Activated CD4-positive, alpha-beta T cell treated with anti-CD3 and anti-CD28 coated beads, Interleukin-2, amount 50 U/mL, for 4 hours (primary cell): ENCODE measurements around the gene C17orf114.
"Not testable (repeated sequence)": the region's sequence is repeated elsewhere in the genome, so short reads cannot be mapped to it uniquely, and the experiment has no call there.

Experiments used
- DNase-seq, 2 experiments: peaks; one replicate each; pipeline ENCODE4 v3.0.0-alpha.2; 2020

Gene C17orf114

GRCh38 chr17:4802228-4802627, at the start of gene C17orf114:
Gene C17orf114, minus strand, starts transcription at chr17:4802328.
- no peak for DNase-seq

- no peak for DNase-seq
Measured at GRCh38 chr17:4851084-4851483, 49.0 kb upstream of the C17orf114 start.

GRCh38 chr17:4850246-4850645, 48.1 kb upstream of the C17orf114 start:
- DNase-seq, result no peak

- no peak for DNase-seq
Measured at GRCh38 chr17:4849011-4849536, 46.9 kb upstream of the C17orf114 start.

- DNase-seq, result no peak
Measured at GRCh38 chr17:4846635-4847390, 44.7 kb upstream of the C17orf114 start.

- no peak for DNase-seq
Measured at GRCh38 chr17:4845118-4845517, 43.0 kb upstream of the C17orf114 start.

- DNase-seq, result no peak
Measured at GRCh38 chr17:4843321-4844000, 41.3 kb upstream of the C17orf114 start.

- no peak for DNase-seq
Measured at GRCh38 chr17:4842376-4842775, 40.2 kb upstream of the C17orf114 start.

- DNase-seq, result no peak
Measured at GRCh38 chr17:4840893-4841242, 38.7 kb upstream of the C17orf114 start.

- DNase-seq, result no peak
Measured at GRCh38 chr17:4839965-4840892, 38.1 kb upstream of the C17orf114 start.

GRCh38 chr17:4839221-4839620, 37.1 kb upstream of the C17orf114 start:
- DNase-seq, result no peak

- DNase-seq, result no peak
Measured at GRCh38 chr17:4838309-4838785, 36.2 kb upstream of the C17orf114 start.

- DNase-seq, result no peak
Measured at GRCh38 chr17:4837471-4838308, 35.6 kb upstream of the C17orf114 start.

- no peak for DNase-seq
Measured at GRCh38 chr17:4836221-4836620, 34.1 kb upstream of the C17orf114 start.

GRCh38 chr17:4834681-4835020, 32.5 kb upstream of the C17orf114 start:
- DNase-seq, result no peak

GRCh38 chr17:4833941-4834680, 32.0 kb upstream of the C17orf114 start:
- DNase-seq, result no peak

- peak; percentile 76 to 81 for DNase-seq
Measured at GRCh38 chr17:4833178-4833940, 31.2 kb upstream of the C17orf114 start, which contains the start of gene MINK1. Gene MINK1, plus strand, starts transcription at chr17:4833340. Its CDS starts 244 bp downstream, at chr17:4833584.

- not testable (repeated sequence) for DNase-seq
Measured at GRCh38 chr17:4832829-4833177, 30.7 kb upstream of the C17orf114 start.

GRCh38 chr17:4827399-4827798, 25.3 kb upstream of the C17orf114 start:
- DNase-seq, result no peak

- DNase-seq, result no peak
Measured at GRCh38 chr17:4823373-4824089, 21.4 kb upstream of the C17orf114 start.
